GM21529 (cell line): ENCODE data around the gene SLC16A11.
"Not testable (repeated sequence)": the region's sequence is repeated elsewhere in the genome, so short reads cannot be mapped to it uniquely, and the experiment has no call there.

Source experiments
- ATAC-seq: cut with Tn5 transposase; IDR thresholded peaks from one replicate; pipeline ENCODE4 v1.9.1; 2021; ENCODE audit not compliant: unreplicated experiment

Gene SLC16A11

GRCh38 chr17:7011415-7011814 is 32.5 kb downstream of the SLC16A11 start:
- no peak for ATAC-seq

DNA sequence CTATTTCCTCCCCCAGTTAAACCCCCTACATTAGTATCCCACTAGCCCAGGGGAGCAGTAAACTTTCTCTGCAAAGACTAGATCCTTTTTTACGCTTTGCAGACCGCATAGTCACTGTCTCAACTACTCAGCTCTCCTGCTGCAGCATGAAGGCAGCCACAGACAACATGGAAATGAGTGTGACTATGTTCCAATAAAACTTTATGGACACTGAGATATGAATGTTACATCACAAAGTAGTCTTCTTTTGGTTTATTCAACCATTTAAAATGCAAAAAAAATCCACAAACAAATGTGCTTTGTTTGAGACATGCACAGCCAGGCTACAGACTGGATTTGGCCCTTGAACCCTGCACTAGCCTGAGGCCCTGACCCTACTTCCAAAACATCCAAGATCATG is 33.4 kb downstream of the SLC16A11 start:
- ATAC-seq: no peak

GRCh38 chr17:7007143-7007542 is 36.7 kb downstream of the SLC16A11 start:
- no peak for ATAC-seq

DNA sequence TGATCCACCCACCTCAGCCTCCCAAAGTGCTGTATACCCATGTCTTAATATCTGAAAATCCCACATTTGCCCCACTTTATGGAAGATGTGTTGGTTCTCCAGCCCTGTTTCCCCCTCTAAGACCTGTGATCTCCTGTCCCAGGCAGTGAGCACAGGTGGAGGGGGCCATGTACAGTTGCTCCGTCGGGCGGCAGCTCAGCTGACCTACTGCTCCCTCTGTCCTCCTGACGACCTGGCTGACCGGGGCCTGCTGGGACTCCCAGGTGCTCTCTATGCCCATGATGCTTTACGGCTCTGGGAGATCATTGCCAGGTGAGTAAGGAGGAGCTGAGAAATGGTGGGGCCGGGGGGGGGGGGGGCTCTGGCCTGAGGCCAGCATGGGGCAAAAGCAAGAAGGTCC is 38.2 kb downstream of the SLC16A11 start:
- ATAC-seq: no peak

GRCh38 chr17:7004398-7005253 is 39.3 kb downstream of the SLC16A11 start:
- peak; percentile 56 for ATAC-seq

DNA sequence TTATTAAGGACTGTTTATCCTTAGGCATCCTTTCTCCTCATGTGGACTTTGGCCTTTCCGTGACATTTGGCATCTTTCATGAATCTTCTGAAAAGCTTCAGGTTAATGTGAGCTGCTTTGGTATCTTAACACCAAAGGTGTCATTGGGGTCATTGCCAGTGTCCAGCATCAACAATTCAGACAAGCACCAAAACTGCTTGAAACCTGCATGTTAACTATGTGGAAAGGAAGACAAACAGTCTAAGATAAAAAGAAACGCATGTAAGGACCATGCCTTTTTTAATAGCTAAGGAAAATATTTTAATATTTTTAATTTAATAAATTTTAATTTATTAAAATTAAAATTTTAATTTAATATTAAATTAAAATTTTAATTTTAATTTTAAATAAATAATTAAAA is 40.1 kb downstream of the SLC16A11 start:
- ATAC-seq: no peak

DNA sequence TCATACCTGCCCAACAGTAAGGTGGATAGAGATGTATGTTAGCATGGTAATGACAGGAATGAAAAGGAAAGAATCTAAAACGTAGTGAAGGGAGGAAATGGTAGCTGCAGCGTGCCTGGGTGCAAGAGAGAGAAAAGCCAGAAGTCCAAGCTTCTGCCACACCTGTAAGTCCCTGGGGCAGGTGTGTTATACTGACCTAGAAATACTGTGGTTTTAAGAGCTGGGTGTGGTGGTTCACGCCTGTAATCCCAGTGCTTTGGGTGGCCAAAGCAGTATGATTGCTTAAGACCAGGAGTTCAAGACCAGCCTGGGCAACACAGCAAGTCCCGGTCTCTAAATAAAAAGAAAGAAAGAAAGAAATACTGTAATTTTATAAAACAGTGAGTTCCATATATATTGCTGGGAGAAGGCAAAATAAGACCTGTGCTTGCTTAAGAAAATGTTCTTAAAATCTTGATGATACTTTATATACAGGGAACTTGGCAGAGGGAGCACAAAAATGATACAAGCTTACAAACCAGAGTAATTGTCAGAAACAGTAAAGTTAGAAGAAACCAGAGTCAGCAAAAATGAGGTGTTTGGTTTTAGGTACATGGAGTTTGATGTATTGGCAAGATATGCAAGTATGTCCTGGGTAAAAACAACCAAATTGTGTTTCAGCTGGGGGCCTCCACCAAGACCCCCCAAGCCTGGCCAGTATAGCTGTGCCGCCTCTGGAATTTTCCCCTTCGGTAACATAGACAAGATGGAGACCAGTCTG is 41.4 kb downstream of the SLC16A11 start:
- ATAC-seq: no peak

GRCh38 chr17:7001318-7001961 is 42.5 kb downstream of the SLC16A11 start:
- ATAC-seq: no peak

- ATAC-seq: no peak
Observed at GRCh38 chr17:6998855-6999508, 44.9 kb downstream of the SLC16A11 start.

GRCh38 chr17:6997171-6997570 is 46.7 kb downstream of the SLC16A11 start:
- ATAC-seq: no peak

DNA sequence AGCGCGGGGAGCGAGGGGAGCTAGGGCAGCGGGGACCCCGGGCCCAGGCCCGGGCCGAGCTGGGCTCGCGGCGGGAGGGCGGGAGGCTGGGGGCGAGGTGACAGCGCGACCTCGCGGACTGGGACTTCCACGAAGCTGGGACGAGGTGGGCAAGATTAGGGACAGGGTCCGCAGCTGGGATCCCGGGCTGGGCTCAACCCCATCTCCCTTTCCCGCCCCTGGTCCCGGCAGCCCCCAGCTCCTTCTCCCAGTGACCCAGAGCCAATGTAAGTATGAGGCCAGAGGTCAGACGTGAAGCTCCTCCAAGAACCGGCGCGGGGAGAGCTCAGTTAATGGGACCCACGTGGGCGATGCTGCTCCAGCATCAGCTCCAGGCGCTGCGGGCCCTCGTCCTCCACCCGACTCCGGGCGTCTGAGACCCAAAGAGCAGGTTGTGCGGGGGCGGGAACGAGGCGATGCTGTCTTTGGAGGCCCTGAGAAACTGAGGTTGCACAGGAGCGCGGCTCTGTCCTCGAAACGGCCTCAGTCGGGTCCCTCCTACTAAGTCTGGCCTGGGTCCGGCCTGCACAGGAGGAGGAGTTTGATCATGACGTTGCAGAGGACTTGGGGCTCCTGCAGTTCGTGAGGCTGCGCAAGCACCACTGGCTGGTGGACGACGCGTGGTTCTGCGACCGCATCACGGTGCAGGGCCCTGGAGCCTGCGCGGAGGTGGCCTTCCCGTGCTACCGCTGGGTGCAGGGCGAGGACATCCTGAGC is 47.5 kb downstream of the SLC16A11 start:
- no peak for ATAC-seq

- ATAC-seq: no peak
Observed at GRCh38 chr17:6995500-6996255, 48.2 kb downstream of the SLC16A11 start, which contains the start of gene ALOX12. ALOX12 (plus strand) TSS chr17:6996049; CDS start chr17:6996118, 69 bp downstream.

- no peak for ATAC-seq
Observed at GRCh38 chr17:6994666-6995256, 49.1 kb downstream of the SLC16A11 start.

DNA sequence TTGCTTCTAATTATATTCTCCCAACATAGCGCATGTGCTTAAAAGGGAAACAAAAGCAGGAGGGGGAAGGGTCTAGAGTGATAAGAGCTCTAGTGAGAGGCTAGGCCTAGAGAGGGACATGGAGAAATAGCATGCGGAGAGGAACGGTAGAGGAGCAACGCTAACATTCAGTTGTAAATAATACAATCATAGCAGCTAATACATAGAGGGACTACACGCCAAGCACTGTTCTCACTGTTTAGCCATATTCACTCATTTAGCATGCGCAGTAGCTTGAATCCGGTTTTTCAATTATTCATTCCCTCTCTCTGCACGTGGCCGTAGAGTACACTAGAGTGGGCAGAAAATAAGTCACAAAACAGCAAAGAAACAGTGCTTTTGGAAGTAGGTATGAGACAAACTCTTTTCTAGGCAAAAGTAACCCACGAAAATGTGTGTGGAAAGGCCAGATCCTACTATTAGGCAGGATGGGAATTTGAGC is 49.7 kb downstream of the SLC16A11 start:
- no peak for ATAC-seq

- not testable (repeated sequence) for ATAC-seq
Observed at GRCh38 chr17:6993613-6994056, 50.3 kb downstream of the SLC16A11 start.
